Kidney (tissue), 14 donors: ENCODE results near the gene ADAMTS12. TPM values are rescaled to one million over a fixed set of nuclear protein-coding genes. Genes with fewer than 3 reads are reported as not detected.

Experiments
- DNase-seq, 5 donors: peaks; one replicate each; pipeline ENCODE4 v3.0.0-alpha.2; 2013 to 2020
- FAIRE-seq: peaks from 2 replicates; lab custom pipeline; 2012; peaks lifted over from hg19 to GRCh38; lab: Jason Lieb, UNC
- H3K27ac ChIP-seq, 2 donors: one replicate each; pipeline ENCODE4 v1.7.0; 2013; ENCODE audit warnings: low read depth in 2 of 2, low read length in 2 of 2, inconsistent platforms in 1 of 2
- H3K27me3 ChIP-seq: one replicate; pipeline ENCODE4 v1.7.1; 2013; ENCODE audit warnings: low read length, inconsistent platforms; ENCODE audit not compliant: control insufficient read depth, insufficient read depth
- H3K36me3 ChIP-seq, 3 donors: one replicate each; pipeline versions ENCODE4 v1.7.0 to v1.7.1; 2013; ENCODE audit warnings: low read length in 3 of 3, control low read depth in 1 of 3, inconsistent platforms in 1 of 3; ENCODE audit not compliant: insufficient read depth in 3 of 3, control insufficient read depth in 2 of 3
- H3K4me1 ChIP-seq, 3 donors: one replicate each; pipeline versions ENCODE4 v1.7.0 to v1.7.1; 2013; ENCODE audit warnings: low read length in 3 of 3, inconsistent platforms in 1 of 3, low read depth in 1 of 3; ENCODE audit not compliant: control insufficient read depth in 2 of 3, insufficient read depth in 2 of 3
- H3K4me3 ChIP-seq, 3 donors: one replicate each; pipeline versions ENCODE4 v1.7.0 to v1.8.1; 2013; ENCODE audit warnings: low read length in 3 of 3, control low read depth in 1 of 3, inconsistent platforms in 1 of 3
- H3K9ac ChIP-seq, 3 donors: one replicate each; pipeline versions ENCODE4 v1.7.0 to v1.7.1; 2013; ENCODE audit warnings: low read length in 3 of 3, control low read depth in 1 of 3, inconsistent platforms in 1 of 3
- H3K9me3 ChIP-seq, 3 donors: one replicate each; pipeline versions ENCODE4 v1.7.0 to v1.7.1; 2013; ENCODE audit warnings: low read length in 3 of 3, control low read depth in 1 of 3, inconsistent platforms in 1 of 3; ENCODE audit not compliant: control insufficient read depth in 2 of 3, insufficient read depth in 1 of 3
- intact Hi-C: fragments of 100-400 bp; cut with DNase I; formaldehyde crosslinking; loops from one replicate; pipeline ENCODE4 v1.11.1; 2022
- polyA plus RNA-seq: library from polyadenylated mRNA; stranded (reverse); fragments of 350-450 nt; fragmentation: Illumina TruSeq; extraction: RNeasy Lipid Tissue Mini Kit (QIAGEN cat#74804); gene quantifications from one replicate; pipeline ENCODE4 v1.2.3, GENCODE V29; 2014; ENCODE audit warnings: low read depth, low replicate concordance; ENCODE audit not compliant: insufficient read depth
- total RNA-seq: library from RNA; stranded (reverse); fragmentation: NEBNext Ultra II Directional; extraction: Animal tissue kit (Norgen Biotek cat#: 25700); gene quantifications from one replicate; pipeline ENCODE4 v1.2.1, GENCODE V29; 2021
- TF ChIP-seq, protein P1 (sequence below): IDR thresholded peaks from 3 replicates; pipeline ENCODE4 v1.5.1; 2012; ENCODE audit warnings: mild to moderate bottlenecking, moderate library complexity, borderline replicate concordance; ENCODE audit not compliant: insufficient read depth; ENCODE audit errors: extremely low read depth
- donor health status: control.
- donor health status: control.
- donor health status: control.
- donor health status: control.
- donor health status: control.
- donor health status: DM: yes; HTN: yes; CAD: no.
- donor health status: Normal renal cell carcinoma (clear cell type).

The ADAMTS12 gene
- total and polyA plus RNA-seq, 2 donors from 2014 or later = 0.75 to 2.0 TPM

DNA sequence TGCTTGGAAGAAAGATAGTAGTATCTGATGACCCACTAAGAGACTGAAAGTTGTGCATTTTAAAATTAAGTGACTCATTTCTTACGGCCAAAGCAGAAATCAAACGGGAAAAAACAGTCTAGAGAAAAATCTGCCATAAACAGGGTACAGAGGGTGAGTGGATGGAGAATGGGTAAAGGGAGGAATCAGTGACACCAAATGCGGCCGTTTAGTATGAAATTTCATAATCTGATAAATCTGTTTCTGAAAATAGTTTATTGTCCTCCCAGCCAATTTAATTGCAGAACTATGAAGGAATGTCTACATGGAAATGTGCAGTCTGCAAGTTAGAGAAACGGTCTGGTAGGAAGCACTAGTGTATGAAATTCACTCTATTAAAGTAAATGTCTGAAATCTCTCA, 39.5 kb downstream of the ADAMTS12 start:
- Histone ChIP-seq H3K4me3 (no peak overlapping the region), H3K9ac (no peak overlapping the region), H3K27me3 (no peaks in the 10 kb centered on the region), H3K9me3 (no peaks in the 10 kb centered on the region), H3K36me3 (no peaks in the 10 kb centered on the region), H3K4me1 (peaks cover 0 to 10% (median 6%) of the 10 kb centered on the region in 3 donors), H3K27ac (no peak overlapping the region)
- FAIRE-seq (no peak), DNase-seq (peak in 1 of 5 donors; percentile 22)
- intact Hi-C loops = no loop called here
- TF ChIP-seq, protein P1, sequence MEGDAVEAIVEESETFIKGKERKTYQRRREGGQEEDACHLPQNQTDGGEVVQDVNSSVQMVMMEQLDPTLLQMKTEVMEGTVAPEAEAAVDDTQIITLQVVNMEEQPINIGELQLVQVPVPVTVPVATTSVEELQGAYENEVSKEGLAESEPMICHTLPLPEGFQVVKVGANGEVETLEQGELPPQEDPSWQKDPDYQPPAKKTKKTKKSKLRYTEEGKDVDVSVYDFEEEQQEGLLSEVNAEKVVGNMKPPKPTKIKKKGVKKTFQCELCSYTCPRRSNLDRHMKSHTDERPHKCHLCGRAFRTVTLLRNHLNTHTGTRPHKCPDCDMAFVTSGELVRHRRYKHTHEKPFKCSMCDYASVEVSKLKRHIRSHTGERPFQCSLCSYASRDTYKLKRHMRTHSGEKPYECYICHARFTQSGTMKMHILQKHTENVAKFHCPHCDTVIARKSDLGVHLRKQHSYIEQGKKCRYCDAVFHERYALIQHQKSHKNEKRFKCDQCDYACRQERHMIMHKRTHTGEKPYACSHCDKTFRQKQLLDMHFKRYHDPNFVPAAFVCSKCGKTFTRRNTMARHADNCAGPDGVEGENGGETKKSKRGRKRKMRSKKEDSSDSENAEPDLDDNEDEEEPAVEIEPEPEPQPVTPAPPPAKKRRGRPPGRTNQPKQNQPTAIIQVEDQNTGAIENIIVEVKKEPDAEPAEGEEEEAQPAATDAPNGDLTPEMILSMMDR = no peak

DNA sequence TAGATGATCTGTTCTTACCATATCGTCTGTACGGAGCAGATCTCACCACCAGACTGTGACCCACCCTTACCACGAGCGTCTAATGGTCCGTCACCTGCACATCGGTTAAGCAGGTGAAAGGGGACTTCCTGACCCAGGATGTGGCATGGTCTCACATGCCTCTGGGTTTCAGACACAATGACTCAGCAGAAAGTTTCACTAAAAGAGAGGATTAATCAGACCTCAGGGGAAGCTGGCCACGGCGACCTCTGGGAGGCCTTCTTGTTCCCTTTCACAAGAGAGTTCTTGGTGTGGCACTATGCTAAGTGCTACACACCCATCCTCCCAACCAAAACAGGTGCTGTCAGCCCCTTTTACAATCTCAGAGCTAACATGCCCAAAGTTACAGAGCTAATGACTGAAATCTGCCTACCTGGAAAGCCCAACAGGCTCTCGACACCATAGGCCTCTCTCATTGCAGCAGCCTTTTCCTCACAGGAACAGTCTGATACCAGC, 41.6 kb downstream of the ADAMTS12 start:
- Histone ChIP-seq H3K36me3 (no peaks in the 10 kb centered on the region), H3K27ac (no peak overlapping the region), H3K9me3 (no peaks in the 10 kb centered on the region), H3K4me3 (no peak overlapping the region), H3K27me3 (no peaks in the 10 kb centered on the region), H3K9ac (no peak overlapping the region), H3K4me1 (peaks cover 0 to 10% (median 6%) of the 10 kb centered on the region in 3 donors)
- TF ChIP-seq, protein P1 = no peak
- intact Hi-C loops = no loop called here
- DNase-seq (no peak), FAIRE-seq (no peak)

DNA sequence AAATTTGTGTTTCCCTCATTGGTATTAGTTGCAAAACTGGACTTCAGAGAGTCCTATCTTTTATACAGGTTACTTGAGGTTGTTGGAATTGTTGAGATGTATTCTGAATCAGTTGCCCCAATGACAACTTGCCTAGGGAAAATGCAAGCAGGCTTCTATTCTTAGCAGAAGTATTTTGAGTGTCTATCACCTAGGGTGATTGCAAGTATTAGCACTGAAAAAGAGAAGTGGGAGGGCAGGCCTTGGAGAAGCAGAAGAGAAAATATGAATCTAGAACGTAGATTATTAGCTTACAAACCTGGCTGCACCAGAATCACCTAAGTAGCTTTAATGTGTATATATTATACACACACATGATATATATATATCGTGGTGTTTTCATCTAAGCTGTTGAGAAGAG, 43.2 kb downstream of the ADAMTS12 start:
- DNase-seq (no peak), FAIRE-seq (no peak)
- Histone ChIP-seq H3K9ac (no peak overlapping the region), H3K9me3 (no peaks in the 10 kb centered on the region), H3K4me1 (peaks cover 0 to 6% (median 6%) of the 10 kb centered on the region in 3 donors), H3K27ac (no peak overlapping the region), H3K4me3 (no peak overlapping the region), H3K27me3 (no peaks in the 10 kb centered on the region), H3K36me3 (no peaks in the 10 kb centered on the region)
- TF ChIP-seq, protein P1 = no peak
- intact Hi-C loops = no loop called here

DNA sequence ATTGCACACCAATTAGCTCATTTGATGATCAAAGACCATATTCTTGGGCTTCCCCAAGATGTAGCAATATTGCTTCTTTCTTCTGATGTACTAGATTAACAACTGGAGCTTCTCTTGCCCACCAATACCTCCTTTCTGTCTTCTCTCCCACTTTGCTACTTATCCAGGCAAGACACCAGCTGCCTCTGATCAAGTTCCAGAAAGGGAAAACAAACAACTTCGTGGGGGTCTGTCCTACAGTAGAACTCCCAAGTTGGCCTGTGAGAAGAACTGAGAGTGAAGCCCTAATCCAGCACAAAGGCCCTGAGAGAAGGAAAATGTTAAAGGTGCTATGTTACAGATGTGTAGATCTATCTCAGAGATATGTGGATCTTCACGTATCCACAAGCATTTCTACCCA, 44.9 kb downstream of the ADAMTS12 start:
- no peaks in the 10 kb centered on the region for H3K36me3 ChIP-seq
- peaks cover 0 to 6% (median 6%) of the 10 kb centered on the region in 3 donors for H3K4me1 ChIP-seq
- no peaks in the 10 kb centered on the region for H3K27me3 ChIP-seq
- TF ChIP-seq, protein P1 = no peak
- H3K9ac ChIP-seq = no peak overlapping the region
- no peak overlapping the region for H3K27ac ChIP-seq
- DNase-seq (peak in 1 of 5 donors; percentile 58), FAIRE-seq (no peak)
- H3K4me3 ChIP-seq = no peak overlapping the region
- intact Hi-C loops = no loop called here
- H3K9me3 ChIP-seq = no peaks in the 10 kb centered on the region
